Measurements from ENCODE around the gene PTEN. TPM values are rescaled to one million over a fixed set of nuclear protein-coding genes. Genes with fewer than 3 reads are reported as not detected.
A peak's percentile ranks its signal among the peaks of the same experiment; 100 is the strongest.

PTEN gene
- total RNA-seq, 8 experiments from 2014 or later: 33.5 to 103 (median 60.9) TPM

DNA sequence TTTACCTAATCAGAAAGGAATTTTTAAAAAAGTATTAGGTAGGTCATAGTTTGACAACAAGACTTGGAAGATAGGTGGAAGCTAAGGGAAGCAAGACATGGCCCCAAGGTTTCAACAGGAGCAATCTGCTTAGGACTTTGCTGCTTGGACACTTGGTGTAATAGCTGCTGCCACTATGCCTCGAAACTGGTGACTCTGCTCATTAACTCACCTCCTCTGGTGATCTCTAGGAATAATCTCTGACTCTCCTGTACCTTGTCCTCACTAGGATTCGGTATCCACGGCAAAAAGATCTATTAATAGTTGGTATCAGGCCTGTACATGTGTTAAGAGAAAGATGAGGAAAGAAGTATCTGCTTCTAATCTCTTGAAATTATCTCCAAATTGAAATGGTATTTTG lies 53.1 kb downstream of the PTEN start:
- H3K4me3 ChIP-seq: no peak overlapping the region
- in situ Hi-C loops (cut with MboI; ENCODE audit: low pct_unique_long_range_greater_than_20kb in 2 of 9, low sequenced_read_pairs in 9 of 9, unreplicated experiment in 9 of 9): no loop called here
- no peak for ATAC-seq (replicated peaks in 6 of 8)
- H3K27ac ChIP-seq: no peak overlapping the region
- 0 to 100% (median 89%) methylated on average over 2 to 3 of the region's 3 CpGs; no CpG with 5 or more reads in 2 of the 10 experiments for WGBS, 10 experiments
- no peaks in the 10 kb centered on the region for H3K4me1 ChIP-seq (replicated peaks in 1 of 2)

DNA sequence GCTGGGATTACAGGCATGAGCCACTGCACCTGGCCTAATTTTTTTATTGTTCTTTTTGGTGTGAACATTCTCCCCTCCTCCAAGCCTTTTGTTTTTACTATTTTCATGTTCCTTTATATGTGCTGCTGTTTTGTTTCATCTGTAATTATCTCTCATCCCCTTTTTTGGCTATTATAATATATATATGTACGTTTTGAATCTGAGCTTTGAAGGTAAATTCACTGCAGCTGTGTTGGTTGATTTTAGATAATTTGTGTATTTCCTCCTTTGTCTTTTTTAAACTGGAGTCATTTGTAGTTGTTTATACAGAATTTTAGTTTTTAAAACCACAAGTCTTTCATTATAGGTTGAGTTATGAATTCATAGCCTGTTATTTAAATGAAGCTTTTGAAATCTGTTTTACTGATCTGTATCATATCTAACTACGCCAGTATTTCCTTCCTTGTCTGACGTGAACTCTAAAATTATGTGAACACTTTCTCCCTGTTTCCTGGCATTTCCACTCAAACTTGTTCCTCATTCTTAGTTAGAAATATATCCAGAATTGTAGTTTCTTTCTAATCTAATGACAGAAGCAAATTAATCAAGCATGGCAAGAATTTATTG lies 54.9 kb downstream of the PTEN start:
- WGBS, 10 experiments: 53 to 100% (median 76%) methylated on average over 1 to 3 of the region's 3 CpGs
- H3K27ac ChIP-seq: no peak overlapping the region
- H3K4me1 ChIP-seq (replicated peaks in 1 of 2): no peaks in the 10 kb centered on the region
- no peak overlapping the region for H3K4me3 ChIP-seq
- in situ Hi-C loops (cut with MboI; ENCODE audit: low pct_unique_long_range_greater_than_20kb in 2 of 9, low sequenced_read_pairs in 9 of 9, unreplicated experiment in 9 of 9): no loop called here
- ATAC-seq (replicated peaks in 6 of 8): no peak

GRCh38 chr10:87920538-87920937 lies 57.1 kb downstream of the PTEN start:
- in situ Hi-C loops (cut with MboI; ENCODE audit: low pct_unique_long_range_greater_than_20kb in 2 of 9, low sequenced_read_pairs in 9 of 9, unreplicated experiment in 9 of 9): no loop called here
- Histone ChIP-seq H3K27ac (no peak overlapping the region), H3K4me3 (no peak overlapping the region), H3K4me1 (replicated peaks in 1 of 2) (no peaks in the 10 kb centered on the region)
- 100% methylated on average over 2 to 4 of the region's 4 CpGs; no CpG with 5 or more reads in 3 of the 10 experiments for WGBS, 10 experiments
- ATAC-seq (replicated peaks in 6 of 8): no peak

DNA sequence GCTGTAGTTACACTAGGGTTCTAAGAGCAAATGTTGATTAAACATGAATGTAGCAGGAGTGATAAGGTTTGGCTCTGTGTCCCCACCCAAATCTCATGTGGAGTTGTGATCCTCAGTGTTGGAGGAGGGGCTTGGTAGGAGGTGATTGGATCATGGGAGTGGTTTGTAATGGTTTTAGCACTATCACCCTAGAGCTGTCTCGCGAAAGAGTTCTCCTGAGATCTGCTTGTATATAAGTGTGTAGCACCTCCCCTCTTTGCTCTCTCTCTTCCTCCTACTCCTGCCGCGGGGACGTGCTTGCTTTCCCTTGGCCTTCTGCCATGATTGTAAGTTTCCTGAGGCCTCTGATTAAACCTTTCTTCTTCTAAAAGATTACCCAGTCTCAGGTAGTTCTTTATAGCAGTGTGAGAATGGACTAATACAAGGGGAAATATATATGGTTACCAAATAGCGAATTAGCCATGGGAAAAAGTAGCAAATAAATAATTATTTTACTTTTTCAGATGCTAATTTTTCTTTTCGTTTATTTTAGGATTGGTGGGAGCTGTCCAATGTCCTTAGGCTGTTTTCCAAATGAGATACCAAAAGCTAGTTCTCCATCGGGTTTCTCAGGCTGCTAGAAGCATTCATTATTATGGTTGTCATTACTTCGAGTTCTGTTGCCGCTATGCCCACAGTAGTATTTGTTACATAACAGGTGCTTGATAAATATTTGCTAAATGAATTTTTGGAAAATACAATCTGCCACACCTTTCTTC lies 58.7 kb downstream of the PTEN start:
- 66 to 100% (median 87%) methylated on average over 1 to 9 of the region's 10 CpGs; no CpG with 5 or more reads in 1 of the 10 experiments for WGBS, 10 experiments
- H3K4me3 ChIP-seq: no peak overlapping the region
- H3K4me1 ChIP-seq (replicated peaks in 1 of 2): no peaks in the 10 kb centered on the region
- no peak overlapping the region for H3K27ac ChIP-seq
- in situ Hi-C loops (cut with MboI; ENCODE audit: low pct_unique_long_range_greater_than_20kb in 2 of 9, low sequenced_read_pairs in 9 of 9, unreplicated experiment in 9 of 9): no loop called here
- ATAC-seq (replicated peaks in 6 of 8): no peak

GRCh38 chr10:87923233-87923632 lies 59.8 kb downstream of the PTEN start:
- H3K27ac ChIP-seq: no peak overlapping the region
- ATAC-seq (replicated peaks in 6 of 8): no peak
- WGBS, 10 experiments: 80 to 100% (median 93%) methylated on average over 1 to 4 of the region's 4 CpGs; no CpG with 5 or more reads in 5 of the 10 experiments

GRCh38 chr10:87925570-87925969 lies 62.1 kb downstream of the PTEN start:
- H3K4me1 ChIP-seq (replicated peaks in 1 of 2): no peaks in the 10 kb centered on the region
- 29 to 100% (median 92%) methylated on average over 1 to 2 of the region's 2 CpGs; no CpG with 5 or more reads in 1 of the 10 experiments for WGBS, 10 experiments
- no peak for ATAC-seq (replicated peaks in 6 of 8)
- H3K4me3 ChIP-seq: no peak overlapping the region
- H3K27ac ChIP-seq: no peak overlapping the region
- in situ Hi-C loops (cut with MboI; ENCODE audit: low pct_unique_long_range_greater_than_20kb in 2 of 9, low sequenced_read_pairs in 9 of 9, unreplicated experiment in 9 of 9): no loop called here

More at GRCh38 chr10:87923233-87923632, 59.8 kb downstream of the PTEN start:
- in situ Hi-C loops (cut with MboI; ENCODE audit: low pct_unique_long_range_greater_than_20kb in 2 of 9, low sequenced_read_pairs in 9 of 9, unreplicated experiment in 9 of 9): no loop called here
- Histone ChIP-seq H3K4me3 (no peak overlapping the region), H3K4me1 (replicated peaks in 1 of 2) (no peaks in the 10 kb centered on the region)

DNA sequence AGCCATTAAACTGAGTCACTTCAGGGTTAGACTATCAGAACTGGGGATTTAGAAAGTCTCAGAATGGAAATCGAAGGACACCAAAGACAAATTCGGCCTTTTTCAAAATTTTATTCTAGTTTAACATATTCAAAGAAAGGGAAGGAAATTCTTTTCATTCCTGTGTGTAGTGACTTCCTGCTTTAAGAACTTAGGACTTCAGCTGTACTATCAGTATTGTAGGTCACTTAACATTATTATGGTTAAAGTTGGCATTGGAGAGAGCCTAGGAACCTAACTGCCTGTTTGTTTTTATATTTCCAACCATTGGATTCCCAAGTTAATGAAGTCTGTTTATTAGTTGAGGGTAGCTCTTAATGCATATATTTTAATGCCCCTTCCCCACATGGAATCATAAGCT lies 63.7 kb downstream of the PTEN start:
- H3K27ac ChIP-seq: no peak overlapping the region
- no peaks in the 10 kb centered on the region for H3K4me1 ChIP-seq (replicated peaks in 1 of 2)
- in situ Hi-C loops (cut with MboI; ENCODE audit: low pct_unique_long_range_greater_than_20kb in 2 of 9, low sequenced_read_pairs in 9 of 9, unreplicated experiment in 9 of 9): no loop called here
- ATAC-seq (replicated peaks in 6 of 8): no peak
- H3K4me3 ChIP-seq: no peak overlapping the region
- 50 to 100% (median 85%) methylated on average over 1 to 2 of the region's 2 CpGs; no CpG with 5 or more reads in 2 of the 10 experiments for WGBS, 10 experiments

GRCh38 chr10:87928996-87929395 lies 65.6 kb downstream of the PTEN start:
- WGBS, 10 experiments: 46 to 100% (median 88%) methylated on average over 1 to 3 of the region's 3 CpGs; no CpG with 5 or more reads in 1 of the 10 experiments
- no peak overlapping the region for H3K27ac ChIP-seq
- no peak overlapping the region for H3K4me3 ChIP-seq
- in situ Hi-C loops (cut with MboI; ENCODE audit: low pct_unique_long_range_greater_than_20kb in 2 of 9, low sequenced_read_pairs in 9 of 9, unreplicated experiment in 9 of 9): no loop called here
- ATAC-seq (replicated peaks in 6 of 8): no peak
- no peaks in the 10 kb centered on the region for H3K4me1 ChIP-seq (replicated peaks in 1 of 2)

DNA sequence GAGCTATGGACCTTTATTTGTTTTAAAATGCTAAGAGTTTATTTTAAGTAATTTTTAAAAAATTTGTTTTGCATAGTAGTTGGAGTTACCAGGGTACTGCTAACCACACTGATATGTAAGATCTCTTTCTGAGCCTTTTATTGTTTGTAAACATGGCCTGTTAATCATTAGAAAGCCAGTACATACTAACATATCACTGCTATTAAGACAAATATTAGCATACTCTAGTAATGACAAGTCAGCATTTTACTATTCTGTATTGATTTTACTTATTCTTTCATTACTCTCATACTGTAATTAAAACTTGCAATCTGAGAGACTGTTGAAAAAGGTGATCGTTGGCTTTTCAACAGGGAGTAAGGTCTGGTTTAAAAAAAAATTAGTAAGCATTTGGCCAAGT lies 66.7 kb downstream of the PTEN start:
- H3K4me3 ChIP-seq: no peak overlapping the region
- H3K4me1 ChIP-seq (replicated peaks in 1 of 2): no peaks in the 10 kb centered on the region
- 57 to 100% (median 85%) methylated on average over 1 of the region's 1 CpG; no CpG with 5 or more reads in 1 of the 10 experiments for WGBS, 10 experiments
- ATAC-seq (replicated peaks in 6 of 8): no peak
- H3K27ac ChIP-seq: no peak overlapping the region
- in situ Hi-C loops (cut with MboI; ENCODE audit: low pct_unique_long_range_greater_than_20kb in 2 of 9, low sequenced_read_pairs in 9 of 9, unreplicated experiment in 9 of 9): no loop called here

- WGBS, 10 experiments: 48 to 100% (median 94%) methylated on average over 2 to 4 of the region's 4 CpGs
- H3K4me3 ChIP-seq: no peak overlapping the region
- in situ Hi-C loops (cut with MboI; ENCODE audit: low pct_unique_long_range_greater_than_20kb in 2 of 9, low sequenced_read_pairs in 9 of 9, unreplicated experiment in 9 of 9): no loop called here
- no peak overlapping the region for H3K27ac ChIP-seq
- H3K4me1 ChIP-seq (replicated peaks in 1 of 2): peaks cover 0 to 3% of the 10 kb centered on the region in 2 donors
- no peak for ATAC-seq (replicated peaks in 6 of 8)
Measured at GRCh38 chr10:87930934-87931835, 67.8 kb downstream of the PTEN start.

DNA sequence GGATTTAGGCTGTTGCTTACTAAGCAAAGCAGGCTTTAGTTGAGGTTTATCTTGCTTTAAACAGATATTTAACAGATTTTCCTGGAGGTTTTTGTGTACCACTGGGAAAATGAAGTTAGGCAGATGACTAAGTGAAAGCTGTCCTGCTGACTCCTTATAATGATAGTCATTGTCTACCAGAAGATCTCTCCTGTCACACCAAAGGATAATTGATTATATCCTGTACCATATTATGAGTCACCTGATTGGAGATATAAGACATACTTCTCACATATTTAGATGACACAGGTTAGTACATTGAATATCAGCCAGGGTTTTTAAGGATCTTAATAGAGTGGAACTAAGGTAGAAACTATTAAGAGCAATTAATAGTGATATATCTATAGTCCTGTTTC lies 68.4 kb downstream of the PTEN start:
- no peak overlapping the region for H3K4me3 ChIP-seq
- in situ Hi-C loops (cut with MboI; ENCODE audit: low pct_unique_long_range_greater_than_20kb in 2 of 9, low sequenced_read_pairs in 9 of 9, unreplicated experiment in 9 of 9): no loop called here
- H3K27ac ChIP-seq: no peak overlapping the region
- ATAC-seq (replicated peaks in 6 of 8): no peak
- H3K4me1 ChIP-seq (replicated peaks in 1 of 2): peaks cover 0 to 3% of the 10 kb centered on the region in 2 donors

GRCh38 chr10:87935290-87936141 lies 72.1 kb downstream of the PTEN start:
- peak in 1 of 8 experiments; percentile 29 for ATAC-seq (replicated peaks in 6 of 8)
- in situ Hi-C loops (cut with MboI; ENCODE audit: low pct_unique_long_range_greater_than_20kb in 2 of 9, low sequenced_read_pairs in 9 of 9, unreplicated experiment in 9 of 9): no loop called here
- peaks cover 0 to 3% of the 10 kb centered on the region in 2 donors for H3K4me1 ChIP-seq (replicated peaks in 1 of 2)
- no peak overlapping the region for H3K4me3 ChIP-seq
- no peak overlapping the region for H3K27ac ChIP-seq
- WGBS, 10 experiments: 33 to 100% (median 73%) methylated on average over 1 to 3 of the region's 3 CpGs

Measured in motor neuron (in vitro differentiated cells).